GM20000 (cell line): ENCODE data around the gene TCERG1L.

Source experiments
- DNase-seq: peaks from one replicate; pipeline ENCODE4 v3.0.0; 2012; ENCODE audit warnings: low spot score
- TF ChIP-seq, protein P1 (sequence below): IDR thresholded peaks from 2 replicates; pipeline ENCODE4 v1.5.1; 2012; ENCODE audit warnings: mild to moderate bottlenecking, control low read depth; ENCODE audit errors: extremely low read depth, missing control alignments

TCERG1L gene

GRCh38 chr10:131260452-131261211 is 50.9 kb downstream of the TCERG1L start:
- DNase-seq, result no peak
- TF ChIP-seq, protein P1, sequence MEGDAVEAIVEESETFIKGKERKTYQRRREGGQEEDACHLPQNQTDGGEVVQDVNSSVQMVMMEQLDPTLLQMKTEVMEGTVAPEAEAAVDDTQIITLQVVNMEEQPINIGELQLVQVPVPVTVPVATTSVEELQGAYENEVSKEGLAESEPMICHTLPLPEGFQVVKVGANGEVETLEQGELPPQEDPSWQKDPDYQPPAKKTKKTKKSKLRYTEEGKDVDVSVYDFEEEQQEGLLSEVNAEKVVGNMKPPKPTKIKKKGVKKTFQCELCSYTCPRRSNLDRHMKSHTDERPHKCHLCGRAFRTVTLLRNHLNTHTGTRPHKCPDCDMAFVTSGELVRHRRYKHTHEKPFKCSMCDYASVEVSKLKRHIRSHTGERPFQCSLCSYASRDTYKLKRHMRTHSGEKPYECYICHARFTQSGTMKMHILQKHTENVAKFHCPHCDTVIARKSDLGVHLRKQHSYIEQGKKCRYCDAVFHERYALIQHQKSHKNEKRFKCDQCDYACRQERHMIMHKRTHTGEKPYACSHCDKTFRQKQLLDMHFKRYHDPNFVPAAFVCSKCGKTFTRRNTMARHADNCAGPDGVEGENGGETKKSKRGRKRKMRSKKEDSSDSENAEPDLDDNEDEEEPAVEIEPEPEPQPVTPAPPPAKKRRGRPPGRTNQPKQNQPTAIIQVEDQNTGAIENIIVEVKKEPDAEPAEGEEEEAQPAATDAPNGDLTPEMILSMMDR, result no peak

DNA sequence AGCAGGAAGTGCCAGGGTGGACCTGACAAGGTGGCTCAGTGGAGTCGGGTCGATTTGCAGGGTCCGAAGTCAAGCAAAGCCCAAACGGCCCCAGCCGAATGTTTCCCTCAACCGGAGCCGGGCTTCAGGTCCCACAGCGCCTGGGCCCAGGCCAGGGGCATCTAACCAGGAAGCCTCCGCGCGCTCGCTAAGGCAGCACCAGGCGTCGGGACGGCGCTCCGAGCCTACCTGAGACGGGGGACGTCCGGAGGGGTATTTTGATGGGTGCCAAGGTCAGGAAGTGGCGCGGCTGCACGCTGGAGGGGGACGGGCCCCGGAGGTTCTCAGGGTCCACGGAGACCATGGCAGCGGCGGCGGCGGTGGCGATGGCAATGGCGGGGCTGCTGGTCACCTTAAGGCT is 51.5 kb downstream of the TCERG1L start:
- TF ChIP-seq, protein P1, result no peak
- DNase-seq, result no peak

DNA sequence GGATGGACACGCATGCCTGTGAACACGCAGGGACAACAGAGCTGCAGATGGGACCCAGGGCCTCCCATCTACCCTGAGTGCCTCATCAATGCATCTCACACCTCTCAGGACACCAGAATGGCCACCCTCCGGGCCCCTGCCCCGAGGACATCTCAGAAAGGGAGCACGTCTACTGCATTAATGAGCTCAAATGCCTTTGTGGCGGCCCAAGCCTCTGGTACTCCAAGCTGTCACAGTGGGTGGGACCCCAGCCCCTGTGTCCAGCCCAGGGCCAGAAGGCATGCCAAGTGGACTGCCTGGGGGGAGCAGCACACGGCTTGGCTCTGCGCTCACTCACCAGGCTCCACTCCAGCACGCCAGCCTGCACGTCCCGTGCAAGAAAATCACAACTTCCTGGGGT is 52.0 kb downstream of the TCERG1L start:
- DNase-seq, result no peak
- TF ChIP-seq, protein P1, result no peak

- TF ChIP-seq, protein P1, result no peak
- no peak for DNase-seq
Observed at GRCh38 chr10:131258256-131258655, 53.3 kb downstream of the TCERG1L start.

DNA sequence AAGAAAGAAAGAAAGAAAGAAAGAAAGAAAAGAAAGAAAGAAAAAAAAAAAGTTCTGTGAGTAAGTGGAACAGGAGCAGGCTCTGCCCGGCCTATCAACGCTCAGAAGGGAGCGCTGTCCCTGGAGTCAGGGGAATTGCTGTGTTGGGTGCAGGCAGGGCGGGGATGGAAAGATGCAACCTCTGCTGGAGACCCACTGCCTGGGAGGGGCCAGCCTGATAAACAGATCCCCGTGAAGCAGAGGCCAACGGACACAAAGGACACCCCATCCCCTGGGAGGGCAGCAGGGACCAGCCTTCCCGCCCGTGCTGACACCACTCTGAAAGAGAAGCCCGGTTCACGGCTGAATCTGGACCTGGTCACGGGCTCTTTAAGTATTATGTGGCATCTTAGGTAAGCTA is 54.5 kb downstream of the TCERG1L start:
- no peak for DNase-seq
- TF ChIP-seq, protein P1, result no peak

DNA sequence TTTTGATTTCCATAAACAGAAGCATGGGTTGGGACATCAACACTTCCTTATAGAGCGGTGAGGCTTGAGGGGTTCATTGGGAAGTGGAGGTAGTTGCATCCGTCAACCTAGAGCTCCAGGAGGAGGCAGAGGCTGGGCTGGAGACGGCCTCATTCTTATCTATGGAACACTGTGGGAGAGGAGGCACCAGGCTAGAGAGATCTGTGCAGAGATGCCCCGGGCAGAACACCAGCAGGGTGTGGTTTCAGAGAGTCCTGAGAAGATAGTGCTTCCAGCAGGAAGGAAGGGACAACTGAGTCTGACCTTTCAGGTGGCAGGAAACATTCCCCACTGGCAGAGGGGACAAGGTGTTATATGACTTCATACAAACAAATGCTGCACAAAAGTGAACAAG is 56.7 kb downstream of the TCERG1L start:
- DNase-seq, result no peak
- TF ChIP-seq, protein P1, result no peak

DNA sequence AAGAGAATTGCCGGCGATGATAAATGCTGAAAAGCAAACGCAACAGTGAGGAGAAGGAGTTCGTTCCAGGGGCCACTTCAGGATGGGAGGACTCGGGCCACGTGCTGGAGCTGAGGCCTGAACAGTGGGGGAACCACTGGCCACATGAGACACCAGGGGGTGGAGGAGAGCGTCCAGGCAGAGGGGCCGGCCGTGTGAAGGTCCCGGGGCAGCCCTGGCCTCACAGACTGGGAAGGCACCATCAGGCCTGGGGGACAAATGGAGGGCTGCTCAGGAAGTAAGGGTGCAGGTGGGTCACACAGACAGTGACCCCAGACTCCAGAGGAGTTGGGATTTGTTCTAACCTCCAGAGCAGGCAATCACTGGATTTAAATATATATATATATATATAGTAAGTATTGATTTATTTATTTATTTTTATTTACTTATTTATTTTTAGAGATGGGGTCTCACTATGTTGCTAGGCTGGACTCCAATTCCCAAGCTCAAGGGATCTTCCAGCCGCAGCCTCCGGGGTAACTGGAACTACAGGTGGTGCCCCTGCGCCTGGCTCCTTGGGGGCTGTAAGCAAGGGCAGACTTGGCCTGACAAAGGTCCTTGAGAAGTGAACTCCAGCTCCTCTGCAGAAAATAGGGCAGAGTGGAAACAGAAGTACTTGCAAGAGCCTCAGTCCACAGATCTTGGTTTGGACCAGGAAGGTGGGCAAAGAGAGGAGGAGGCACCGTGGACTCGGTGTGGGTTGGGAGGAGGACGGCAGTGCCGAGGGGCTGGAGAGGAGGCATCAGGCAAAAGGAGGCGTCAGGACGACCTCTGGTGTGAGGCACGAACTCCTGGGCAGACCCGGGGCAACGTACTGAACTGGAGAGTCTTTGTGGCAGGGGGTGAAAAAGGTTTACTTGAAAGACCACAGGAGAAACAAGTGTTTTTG is 57.3 kb downstream of the TCERG1L start:
- DNase-seq, result no peak
- TF ChIP-seq, protein P1, result no peak
